H1 (cell line): ENCODE results near the gene HOXA13. TPM values are rescaled to one million over a fixed set of nuclear protein-coding genes. Genes with fewer than 3 reads are reported as not detected.

Experiments
- ASH2L ChIP-seq: fragments of 200-600, 300-600 bp; sonication (generic); IDR thresholded peaks from one replicate; pipeline ENCODE4 v1.7.1; 2017; ENCODE audit warnings: low read length
- CREB1 ChIP-seq: IDR thresholded peaks from 2 replicates; pipeline ENCODE4 v1.6.1; 2012; ENCODE audit warnings: inconsistent platforms
- KDM1A ChIP-seq: fragments of 200-600, 300-600 bp; sonication (generic); IDR thresholded peaks from 2 replicates; pipeline ENCODE4 v1.7.1; 2016; ENCODE audit warnings: mild to moderate bottlenecking, low read length, borderline replicate concordance
- POU5F1 ChIP-seq: IDR thresholded peaks from 2 replicates; pipeline ENCODE4 v1.6.1; 2011; ENCODE audit warnings: low read depth, mild to moderate bottlenecking, low read length, moderate library complexity
- RAD21 ChIP-seq, 2 experiments: IDR thresholded peaks in 1 of 2; conservative IDR thresholded peaks in 1 of 2; 2 replicates each; pipeline ENCODE4 v1.6.1; 2011; ENCODE audit warnings: low read depth in 2 of 2, low read length in 2 of 2, improper control_type of control experiment in 1 of 2, inconsistent platforms in 1 of 2, mild to moderate bottlenecking in 1 of 2, moderate library complexity in 1 of 2
- TBP ChIP-seq: IDR thresholded peaks from 2 replicates; pipeline ENCODE4 v1.6.1; 2011; ENCODE audit warnings: low read depth, low read length, improper control_type of control experiment
- YY1 ChIP-seq: IDR thresholded peaks from 2 replicates; pipeline ENCODE4 v1.6.1; 2011; ENCODE audit warnings: low read depth, mild to moderate bottlenecking, low read length
- polyA plus RNA-seq, 7 experiments: library from polyadenylated mRNA; depleted of rRNA in 3 of 7; stranded (reverse) in 5 of 7; unstranded in 2 of 7; fragments of >200 nt in 5 of 7; fragments of 200-250 nt in 2 of 7; gene quantifications; 1 replicate in 5 of 7; 2 replicates in 1 of 7; 4 replicates in 1 of 7; pipeline versions ENCODE4 v1.2.1 to v1.2.3, GENCODE V29; 2011 to 2013; ENCODE audit warnings: missing spikeins in 2 of 7, mixed read lengths in 2 of 7
- total RNA-seq: library from RNA; stranded (reverse); fragmentation: NEBNext Ultra II Directional; extraction: Animal tissue kit (Norgen Biotek cat#: 25700); gene quantifications from 2 replicates; pipeline ENCODE4 v1.2.1, GENCODE V29; 2021
- TF ChIP-seq, protein P1 (sequence below), 3 experiments: IDR thresholded peaks; 1 replicate in 2 of 3; 2 replicates in 1 of 3; pipeline versions ENCODE4 v1.5.1 to v1.6.1; 2011; ENCODE audit warnings: low read length in 3 of 3, mild to moderate bottlenecking in 3 of 3, inconsistent platforms in 2 of 3, low read depth in 1 of 3, moderate library complexity in 1 of 3; ENCODE audit not compliant: insufficient read depth in 1 of 3; ENCODE audit errors: control extremely low read depth in 1 of 3
- TF ChIP-seq, protein P2 (sequence below): fragments of 300-600 bp; sonication (generic); IDR thresholded peaks from 2 replicates; pipeline ENCODE4 v1.7.1; 2012; ENCODE audit warnings: low read length, moderate library complexity, mild to moderate bottlenecking, inconsistent platforms; ENCODE audit not compliant: insufficient replicate concordance

HOXA13 gene
- total and polyA plus RNA-seq, 2 of the 8 experiments (the other 6 are each of a cell fraction or from before 2014, with no cell fraction given): not detected

DNA sequence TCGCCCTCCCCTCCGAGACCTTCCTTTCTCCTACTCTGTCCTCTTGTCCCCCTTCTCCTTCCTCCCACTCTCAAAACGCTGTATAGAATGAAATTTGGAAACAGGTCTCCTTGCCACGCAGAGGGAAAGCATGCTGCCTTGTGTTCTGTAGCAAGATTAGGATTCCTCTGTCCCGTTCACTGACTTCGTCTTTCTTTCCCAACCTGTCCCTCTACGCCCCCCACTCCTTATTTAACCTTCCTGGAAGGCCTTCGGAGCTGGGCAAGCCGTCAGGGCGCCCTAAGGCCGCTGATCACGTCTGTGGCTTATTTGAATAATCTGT is 35.9 kb downstream of the HOXA13 start (continued):
- TF ChIP-seq, protein P1, sequence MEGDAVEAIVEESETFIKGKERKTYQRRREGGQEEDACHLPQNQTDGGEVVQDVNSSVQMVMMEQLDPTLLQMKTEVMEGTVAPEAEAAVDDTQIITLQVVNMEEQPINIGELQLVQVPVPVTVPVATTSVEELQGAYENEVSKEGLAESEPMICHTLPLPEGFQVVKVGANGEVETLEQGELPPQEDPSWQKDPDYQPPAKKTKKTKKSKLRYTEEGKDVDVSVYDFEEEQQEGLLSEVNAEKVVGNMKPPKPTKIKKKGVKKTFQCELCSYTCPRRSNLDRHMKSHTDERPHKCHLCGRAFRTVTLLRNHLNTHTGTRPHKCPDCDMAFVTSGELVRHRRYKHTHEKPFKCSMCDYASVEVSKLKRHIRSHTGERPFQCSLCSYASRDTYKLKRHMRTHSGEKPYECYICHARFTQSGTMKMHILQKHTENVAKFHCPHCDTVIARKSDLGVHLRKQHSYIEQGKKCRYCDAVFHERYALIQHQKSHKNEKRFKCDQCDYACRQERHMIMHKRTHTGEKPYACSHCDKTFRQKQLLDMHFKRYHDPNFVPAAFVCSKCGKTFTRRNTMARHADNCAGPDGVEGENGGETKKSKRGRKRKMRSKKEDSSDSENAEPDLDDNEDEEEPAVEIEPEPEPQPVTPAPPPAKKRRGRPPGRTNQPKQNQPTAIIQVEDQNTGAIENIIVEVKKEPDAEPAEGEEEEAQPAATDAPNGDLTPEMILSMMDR (IDR thresholded peaks at IDR 0.05; ENCODE audit: control extremely low read depth in 1 of 3, insufficient read depth in 1 of 3, low read depth in 1 of 3, low read length in 3 of 3): no peak
- TF ChIP-seq, protein P2, sequence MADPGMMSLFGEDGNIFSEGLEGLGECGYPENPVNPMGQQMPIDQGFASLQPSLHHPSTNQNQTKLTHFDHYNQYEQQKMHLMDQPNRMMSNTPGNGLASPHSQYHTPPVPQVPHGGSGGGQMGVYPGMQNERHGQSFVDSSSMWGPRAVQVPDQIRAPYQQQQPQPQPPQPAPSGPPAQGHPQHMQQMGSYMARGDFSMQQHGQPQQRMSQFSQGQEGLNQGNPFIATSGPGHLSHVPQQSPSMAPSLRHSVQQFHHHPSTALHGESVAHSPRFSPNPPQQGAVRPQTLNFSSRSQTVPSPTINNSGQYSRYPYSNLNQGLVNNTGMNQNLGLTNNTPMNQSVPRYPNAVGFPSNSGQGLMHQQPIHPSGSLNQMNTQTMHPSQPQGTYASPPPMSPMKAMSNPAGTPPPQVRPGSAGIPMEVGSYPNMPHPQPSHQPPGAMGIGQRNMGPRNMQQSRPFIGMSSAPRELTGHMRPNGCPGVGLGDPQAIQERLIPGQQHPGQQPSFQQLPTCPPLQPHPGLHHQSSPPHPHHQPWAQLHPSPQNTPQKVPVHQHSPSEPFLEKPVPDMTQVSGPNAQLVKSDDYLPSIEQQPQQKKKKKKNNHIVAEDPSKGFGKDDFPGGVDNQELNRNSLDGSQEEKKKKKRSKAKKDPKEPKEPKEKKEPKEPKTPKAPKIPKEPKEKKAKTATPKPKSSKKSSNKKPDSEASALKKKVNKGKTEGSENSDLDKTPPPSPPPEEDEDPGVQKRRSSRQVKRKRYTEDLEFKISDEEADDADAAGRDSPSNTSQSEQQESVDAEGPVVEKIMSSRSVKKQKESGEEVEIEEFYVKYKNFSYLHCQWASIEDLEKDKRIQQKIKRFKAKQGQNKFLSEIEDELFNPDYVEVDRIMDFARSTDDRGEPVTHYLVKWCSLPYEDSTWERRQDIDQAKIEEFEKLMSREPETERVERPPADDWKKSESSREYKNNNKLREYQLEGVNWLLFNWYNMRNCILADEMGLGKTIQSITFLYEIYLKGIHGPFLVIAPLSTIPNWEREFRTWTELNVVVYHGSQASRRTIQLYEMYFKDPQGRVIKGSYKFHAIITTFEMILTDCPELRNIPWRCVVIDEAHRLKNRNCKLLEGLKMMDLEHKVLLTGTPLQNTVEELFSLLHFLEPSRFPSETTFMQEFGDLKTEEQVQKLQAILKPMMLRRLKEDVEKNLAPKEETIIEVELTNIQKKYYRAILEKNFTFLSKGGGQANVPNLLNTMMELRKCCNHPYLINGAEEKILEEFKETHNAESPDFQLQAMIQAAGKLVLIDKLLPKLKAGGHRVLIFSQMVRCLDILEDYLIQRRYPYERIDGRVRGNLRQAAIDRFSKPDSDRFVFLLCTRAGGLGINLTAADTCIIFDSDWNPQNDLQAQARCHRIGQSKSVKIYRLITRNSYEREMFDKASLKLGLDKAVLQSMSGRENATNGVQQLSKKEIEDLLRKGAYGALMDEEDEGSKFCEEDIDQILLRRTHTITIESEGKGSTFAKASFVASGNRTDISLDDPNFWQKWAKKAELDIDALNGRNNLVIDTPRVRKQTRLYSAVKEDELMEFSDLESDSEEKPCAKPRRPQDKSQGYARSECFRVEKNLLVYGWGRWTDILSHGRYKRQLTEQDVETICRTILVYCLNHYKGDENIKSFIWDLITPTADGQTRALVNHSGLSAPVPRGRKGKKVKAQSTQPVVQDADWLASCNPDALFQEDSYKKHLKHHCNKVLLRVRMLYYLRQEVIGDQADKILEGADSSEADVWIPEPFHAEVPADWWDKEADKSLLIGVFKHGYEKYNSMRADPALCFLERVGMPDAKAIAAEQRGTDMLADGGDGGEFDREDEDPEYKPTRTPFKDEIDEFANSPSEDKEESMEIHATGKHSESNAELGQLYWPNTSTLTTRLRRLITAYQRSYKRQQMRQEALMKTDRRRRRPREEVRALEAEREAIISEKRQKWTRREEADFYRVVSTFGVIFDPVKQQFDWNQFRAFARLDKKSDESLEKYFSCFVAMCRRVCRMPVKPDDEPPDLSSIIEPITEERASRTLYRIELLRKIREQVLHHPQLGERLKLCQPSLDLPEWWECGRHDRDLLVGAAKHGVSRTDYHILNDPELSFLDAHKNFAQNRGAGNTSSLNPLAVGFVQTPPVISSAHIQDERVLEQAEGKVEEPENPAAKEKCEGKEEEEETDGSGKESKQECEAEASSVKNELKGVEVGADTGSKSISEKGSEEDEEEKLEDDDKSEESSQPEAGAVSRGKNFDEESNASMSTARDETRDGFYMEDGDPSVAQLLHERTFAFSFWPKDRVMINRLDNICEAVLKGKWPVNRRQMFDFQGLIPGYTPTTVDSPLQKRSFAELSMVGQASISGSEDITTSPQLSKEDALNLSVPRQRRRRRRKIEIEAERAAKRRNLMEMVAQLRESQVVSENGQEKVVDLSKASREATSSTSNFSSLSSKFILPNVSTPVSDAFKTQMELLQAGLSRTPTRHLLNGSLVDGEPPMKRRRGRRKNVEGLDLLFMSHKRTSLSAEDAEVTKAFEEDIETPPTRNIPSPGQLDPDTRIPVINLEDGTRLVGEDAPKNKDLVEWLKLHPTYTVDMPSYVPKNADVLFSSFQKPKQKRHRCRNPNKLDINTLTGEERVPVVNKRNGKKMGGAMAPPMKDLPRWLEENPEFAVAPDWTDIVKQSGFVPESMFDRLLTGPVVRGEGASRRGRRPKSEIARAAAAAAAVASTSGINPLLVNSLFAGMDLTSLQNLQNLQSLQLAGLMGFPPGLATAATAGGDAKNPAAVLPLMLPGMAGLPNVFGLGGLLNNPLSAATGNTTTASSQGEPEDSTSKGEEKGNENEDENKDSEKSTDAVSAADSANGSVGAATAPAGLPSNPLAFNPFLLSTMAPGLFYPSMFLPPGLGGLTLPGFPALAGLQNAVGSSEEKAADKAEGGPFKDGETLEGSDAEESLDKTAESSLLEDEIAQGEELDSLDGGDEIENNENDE: no peak
- no peak for TF ChIP-seq YY1
- TF ChIP-seq RAD21 (IDR thresholded peaks at IDR 0.05 in 1 of 2, conservative IDR thresholded peaks at IDR 0.05 in 1 of 2; ENCODE audit: low read depth in 2 of 2, low read length in 2 of 2): no peak
- no peak for TF ChIP-seq KDM1A
- TF ChIP-seq TBP: no peak
- no peak for TF ChIP-seq ASH2L
- TF ChIP-seq CREB1: no peak
- no peak for TF ChIP-seq POU5F1
